ENCODE results near the gene CD300LB.
A peak's percentile ranks its signal among the peaks of the same experiment; 100 is the strongest.

DNA sequence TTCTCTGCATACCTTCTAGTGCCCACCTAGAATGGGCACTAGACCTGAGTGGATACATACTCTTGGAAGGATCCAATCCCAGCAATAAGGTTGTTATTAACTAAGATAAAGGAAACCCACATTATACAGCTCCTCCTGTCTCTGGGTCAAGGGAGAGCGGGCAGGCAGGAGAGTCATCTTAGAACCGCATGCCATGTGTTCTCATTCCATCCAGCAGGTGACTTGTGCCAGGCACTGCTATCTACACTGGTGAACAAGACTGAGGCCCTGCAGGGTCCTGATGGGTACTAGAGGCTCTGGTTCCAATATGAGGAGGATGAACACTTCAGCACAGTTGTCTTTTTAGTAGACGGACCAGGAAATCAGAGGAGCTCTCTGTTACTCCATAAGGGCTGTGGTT, 41.9 kb upstream of the CD300LB start:
- no peak for TF ChIP-seq EZH2 (IDR thresholded peaks at IDR 0.05; ENCODE audit: low read length)
- TF ChIP-seq, protein P1, sequence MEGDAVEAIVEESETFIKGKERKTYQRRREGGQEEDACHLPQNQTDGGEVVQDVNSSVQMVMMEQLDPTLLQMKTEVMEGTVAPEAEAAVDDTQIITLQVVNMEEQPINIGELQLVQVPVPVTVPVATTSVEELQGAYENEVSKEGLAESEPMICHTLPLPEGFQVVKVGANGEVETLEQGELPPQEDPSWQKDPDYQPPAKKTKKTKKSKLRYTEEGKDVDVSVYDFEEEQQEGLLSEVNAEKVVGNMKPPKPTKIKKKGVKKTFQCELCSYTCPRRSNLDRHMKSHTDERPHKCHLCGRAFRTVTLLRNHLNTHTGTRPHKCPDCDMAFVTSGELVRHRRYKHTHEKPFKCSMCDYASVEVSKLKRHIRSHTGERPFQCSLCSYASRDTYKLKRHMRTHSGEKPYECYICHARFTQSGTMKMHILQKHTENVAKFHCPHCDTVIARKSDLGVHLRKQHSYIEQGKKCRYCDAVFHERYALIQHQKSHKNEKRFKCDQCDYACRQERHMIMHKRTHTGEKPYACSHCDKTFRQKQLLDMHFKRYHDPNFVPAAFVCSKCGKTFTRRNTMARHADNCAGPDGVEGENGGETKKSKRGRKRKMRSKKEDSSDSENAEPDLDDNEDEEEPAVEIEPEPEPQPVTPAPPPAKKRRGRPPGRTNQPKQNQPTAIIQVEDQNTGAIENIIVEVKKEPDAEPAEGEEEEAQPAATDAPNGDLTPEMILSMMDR (optimal IDR thresholded peaks at IDR 0.05 in 1 of 3, IDR thresholded peaks at IDR 0.05 in 1 of 3, conservative IDR thresholded peaks at IDR 0.05 in 1 of 3; ENCODE audit: extremely low read depth in 1 of 3, insufficient read depth in 2 of 3, low read length in 3 of 3): peak in 1 of 3 experiments; percentile 3

Measured in keratinocyte (primary cell).